Uterus (tissue), 4 donors: Measurements from ENCODE around the gene KCNQ5. TPM values are rescaled to one million over a fixed set of nuclear protein-coding genes. Genes with fewer than 3 reads are reported as not detected.

Source experiments
- DNase-seq, 2 donors: peaks; one replicate each; pipeline ENCODE4 v3.0.0-alpha.2; 2019 to 2020
- H3K27ac ChIP-seq, 2 donors: fragments of 200-600 bp; sonication (generic); 1 replicate in 1 of 2; 2 replicates in 1 of 2; pipeline ENCODE4 v1.5.1; 2016 to 2018
- H3K27me3 ChIP-seq, 2 donors: fragments of 200-600 bp; sonication (generic); one replicate each; pipeline ENCODE4 v1.5.1; 2018 to 2019; ENCODE audit warnings: control low read depth in 1 of 2
- H3K36me3 ChIP-seq, 2 donors: fragments of 200-600 bp; sonication (generic); one replicate each; pipeline ENCODE4 v1.5.1; 2019; ENCODE audit warnings: control low read depth in 1 of 2
- H3K4me1 ChIP-seq, 2 donors: fragments of 200-600 bp; sonication (generic); one replicate each; pipeline ENCODE4 v1.5.1; 2018 to 2019; ENCODE audit warnings: control low read depth in 1 of 2
- H3K4me3 ChIP-seq, 2 donors: fragments of 200-600 bp; sonication (generic); 1 replicate in 1 of 2; 2 replicates in 1 of 2; pipeline ENCODE4 v1.5.1; 2018 to 2019; ENCODE audit warnings: mild to moderate bottlenecking in 1 of 2
- H3K9me3 ChIP-seq, 2 donors: fragments of 200-600 bp; sonication (generic); one replicate each; pipeline ENCODE4 v1.5.1; 2019; ENCODE audit warnings: control low read depth in 1 of 2
- POLR2A ChIP-seq, 2 donors: fragments of 450-650 bp; IDR thresholded peaks; one replicate each; pipeline ENCODE4 v1.6.1; 2016; ENCODE audit warnings: antibody characterized with exemption in 2 of 2, mild to moderate bottlenecking in 1 of 2, moderate library complexity in 1 of 2
- intact Hi-C: fragments of 100-400 bp; cut with DNase I; formaldehyde crosslinking; loops from one replicate; pipeline ENCODE4 v1.15.1; 2023; ENCODE audit warnings: low total_unique reads
- total RNA-seq, 4 donors: library from RNA; depleted of rRNA in 3 of 4; stranded (reverse); fragments of >200 nt in 3 of 4; gene quantifications; one replicate each; pipeline versions ENCODE4 v1.1.0 to v1.2.4, GENCODE V29; 2014 to 2023
- TF ChIP-seq, protein P1 (sequence below), 4 experiments: fragments of 200-600 bp in 2 of 4; fragments of 450-650 bp in 2 of 4; sonication (generic) in 2 of 4; IDR thresholded peaks; one replicate each; pipeline ENCODE4 v1.5.1; 2016 to 2019; ENCODE audit warnings: antibody characterized with exemption in 4 of 4, mild to moderate bottlenecking in 2 of 4, moderate library complexity in 1 of 4
- donor health status: DM: yes; HTN: yes; CAD: no.

The KCNQ5 gene
- total RNA-seq, 4 donors from 2014 or later, result 0.34 to 2.4 TPM; not detected in 2

- intact Hi-C loops, result no loop called here
- Histone ChIP-seq H3K27ac (no peak overlapping the region), H3K4me3 (no peak overlapping the region), H3K27me3 (no peaks in the 10 kb centered on the region), H3K4me1 (no peaks in the 10 kb centered on the region), H3K36me3 (no peaks in the 10 kb centered on the region), H3K9me3 (no peaks in the 10 kb centered on the region)
- TF ChIP-seq, protein P1, sequence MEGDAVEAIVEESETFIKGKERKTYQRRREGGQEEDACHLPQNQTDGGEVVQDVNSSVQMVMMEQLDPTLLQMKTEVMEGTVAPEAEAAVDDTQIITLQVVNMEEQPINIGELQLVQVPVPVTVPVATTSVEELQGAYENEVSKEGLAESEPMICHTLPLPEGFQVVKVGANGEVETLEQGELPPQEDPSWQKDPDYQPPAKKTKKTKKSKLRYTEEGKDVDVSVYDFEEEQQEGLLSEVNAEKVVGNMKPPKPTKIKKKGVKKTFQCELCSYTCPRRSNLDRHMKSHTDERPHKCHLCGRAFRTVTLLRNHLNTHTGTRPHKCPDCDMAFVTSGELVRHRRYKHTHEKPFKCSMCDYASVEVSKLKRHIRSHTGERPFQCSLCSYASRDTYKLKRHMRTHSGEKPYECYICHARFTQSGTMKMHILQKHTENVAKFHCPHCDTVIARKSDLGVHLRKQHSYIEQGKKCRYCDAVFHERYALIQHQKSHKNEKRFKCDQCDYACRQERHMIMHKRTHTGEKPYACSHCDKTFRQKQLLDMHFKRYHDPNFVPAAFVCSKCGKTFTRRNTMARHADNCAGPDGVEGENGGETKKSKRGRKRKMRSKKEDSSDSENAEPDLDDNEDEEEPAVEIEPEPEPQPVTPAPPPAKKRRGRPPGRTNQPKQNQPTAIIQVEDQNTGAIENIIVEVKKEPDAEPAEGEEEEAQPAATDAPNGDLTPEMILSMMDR (IDR thresholded peaks at IDR 0.05), result no peak
- no peak for TF ChIP-seq POLR2A (IDR thresholded peaks at IDR 0.05)
- no peak for DNase-seq
Observed at GRCh38 chr6:73145690-73146089, 523.8 kb downstream of the KCNQ5 start.

GRCh38 chr6:73151732-73152131 is 529.9 kb downstream of the KCNQ5 start:
- Histone ChIP-seq H3K4me1 (no peaks in the 10 kb centered on the region), H3K27me3 (no peaks in the 10 kb centered on the region), H3K36me3 (no peaks in the 10 kb centered on the region), H3K27ac (no peak overlapping the region), H3K4me3 (no peak overlapping the region), H3K9me3 (no peaks in the 10 kb centered on the region)
- no peak for DNase-seq
- TF ChIP-seq, protein P1 (IDR thresholded peaks at IDR 0.05), result no peak
- no peak for TF ChIP-seq POLR2A (IDR thresholded peaks at IDR 0.05)
- intact Hi-C loops, result no loop called here

GRCh38 chr6:73152556-73152955 is 530.7 kb downstream of the KCNQ5 start:
- Histone ChIP-seq H3K4me3 (no peak overlapping the region), H3K27me3 (no peaks in the 10 kb centered on the region), H3K4me1 (no peaks in the 10 kb centered on the region), H3K27ac (no peak overlapping the region), H3K36me3 (no peaks in the 10 kb centered on the region), H3K9me3 (no peaks in the 10 kb centered on the region)
- intact Hi-C loops, result no loop called here
- no peak for DNase-seq
- TF ChIP-seq POLR2A (IDR thresholded peaks at IDR 0.05), result no peak
- TF ChIP-seq, protein P1 (IDR thresholded peaks at IDR 0.05), result no peak

DNA sequence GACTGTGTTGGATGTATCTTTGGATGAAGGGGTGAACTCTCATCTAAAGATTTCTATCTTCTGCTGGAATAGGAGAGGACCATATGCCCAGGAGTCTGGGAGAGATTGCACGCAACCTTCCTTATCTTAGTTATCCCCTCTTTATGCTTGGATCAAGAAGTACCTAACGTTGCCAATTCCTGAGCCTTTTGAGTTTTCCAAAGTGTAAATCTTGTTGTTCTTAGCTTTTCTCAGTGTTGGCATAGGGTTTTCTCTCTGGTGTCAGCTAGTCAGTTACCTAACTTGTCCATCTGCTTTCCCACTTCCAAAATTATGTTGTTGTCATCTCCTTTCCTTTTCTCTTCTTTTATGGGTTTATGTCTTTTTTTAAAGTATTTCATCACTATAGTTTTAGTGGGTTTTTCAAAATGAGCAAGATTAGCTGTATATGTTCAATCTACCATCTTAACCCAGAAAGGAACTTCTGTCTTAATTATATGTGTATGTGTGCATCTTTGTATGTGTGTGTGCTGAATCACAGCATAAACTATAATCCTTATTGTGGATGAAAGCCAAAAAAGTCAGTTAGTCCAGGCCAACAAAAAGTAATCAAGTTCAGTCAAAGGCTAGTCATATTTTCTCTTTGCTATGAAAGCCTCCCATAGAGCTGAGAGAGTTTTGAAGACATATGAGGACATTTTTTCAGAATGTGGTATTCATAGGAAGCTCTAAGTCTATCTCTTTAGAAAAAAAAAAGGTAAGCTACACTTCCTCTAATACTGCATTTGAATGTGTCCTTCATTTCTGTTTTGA is 531.3 kb downstream of the KCNQ5 start:
- DNase-seq, result no peak
- intact Hi-C loops, result no loop called here
- Histone ChIP-seq H3K27me3 (no peaks in the 10 kb centered on the region), H3K4me3 (no peak overlapping the region), H3K36me3 (no peaks in the 10 kb centered on the region), H3K27ac (no peak overlapping the region), H3K4me1 (no peaks in the 10 kb centered on the region), H3K9me3 (no peaks in the 10 kb centered on the region)
- TF ChIP-seq POLR2A (IDR thresholded peaks at IDR 0.05), result no peak

- Histone ChIP-seq H3K4me3 (no peak overlapping the region), H3K27me3 (no peaks in the 10 kb centered on the region), H3K9me3 (no peaks in the 10 kb centered on the region), H3K4me1 (no peaks in the 10 kb centered on the region), H3K36me3 (no peaks in the 10 kb centered on the region), H3K27ac (no peak overlapping the region)
- intact Hi-C loops, result no loop called here
- TF ChIP-seq, protein P1 (IDR thresholded peaks at IDR 0.05), result no peak
- TF ChIP-seq POLR2A (IDR thresholded peaks at IDR 0.05), result no peak
- DNase-seq, result no peak
Observed at GRCh38 chr6:73156793-73157767, 535.2 kb downstream of the KCNQ5 start.
